Measurements from ENCODE around the gene DPP6. TPM values are rescaled to one million over a fixed set of nuclear protein-coding genes. Genes with fewer than 3 reads are reported as not detected.

The DPP6 gene
- total RNA-seq, 1 donor from 2014 or later, result 1.2 TPM

DNA sequence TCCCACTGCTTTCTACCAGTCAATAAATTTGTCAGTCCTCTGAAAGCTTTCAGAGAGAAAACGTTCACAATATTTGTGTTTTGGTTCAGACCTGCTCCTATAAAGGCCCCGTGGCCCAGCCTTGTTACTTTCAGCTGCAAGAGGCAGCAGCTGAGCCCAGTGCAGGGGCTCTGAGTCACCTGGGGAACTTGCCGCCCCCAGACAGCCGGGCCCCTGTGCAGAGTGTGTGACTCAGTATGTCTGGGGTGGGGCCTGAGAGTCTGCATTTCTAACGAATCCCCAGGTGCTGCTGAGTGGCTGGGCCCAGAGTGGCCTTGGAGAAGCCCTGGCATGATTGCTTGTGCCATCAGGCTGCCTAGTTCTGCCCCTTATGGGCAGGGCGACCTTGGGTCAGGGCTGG is 647.2 kb downstream of the DPP6 start:
- DNase-seq (ENCODE audit: low read depth), result no peak
- H3K4me3 ChIP-seq (ENCODE audit: low read depth, low read length), result no peak overlapping the region
- TF ChIP-seq, protein P1, sequence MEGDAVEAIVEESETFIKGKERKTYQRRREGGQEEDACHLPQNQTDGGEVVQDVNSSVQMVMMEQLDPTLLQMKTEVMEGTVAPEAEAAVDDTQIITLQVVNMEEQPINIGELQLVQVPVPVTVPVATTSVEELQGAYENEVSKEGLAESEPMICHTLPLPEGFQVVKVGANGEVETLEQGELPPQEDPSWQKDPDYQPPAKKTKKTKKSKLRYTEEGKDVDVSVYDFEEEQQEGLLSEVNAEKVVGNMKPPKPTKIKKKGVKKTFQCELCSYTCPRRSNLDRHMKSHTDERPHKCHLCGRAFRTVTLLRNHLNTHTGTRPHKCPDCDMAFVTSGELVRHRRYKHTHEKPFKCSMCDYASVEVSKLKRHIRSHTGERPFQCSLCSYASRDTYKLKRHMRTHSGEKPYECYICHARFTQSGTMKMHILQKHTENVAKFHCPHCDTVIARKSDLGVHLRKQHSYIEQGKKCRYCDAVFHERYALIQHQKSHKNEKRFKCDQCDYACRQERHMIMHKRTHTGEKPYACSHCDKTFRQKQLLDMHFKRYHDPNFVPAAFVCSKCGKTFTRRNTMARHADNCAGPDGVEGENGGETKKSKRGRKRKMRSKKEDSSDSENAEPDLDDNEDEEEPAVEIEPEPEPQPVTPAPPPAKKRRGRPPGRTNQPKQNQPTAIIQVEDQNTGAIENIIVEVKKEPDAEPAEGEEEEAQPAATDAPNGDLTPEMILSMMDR (conservative IDR thresholded peaks at IDR 0.05; ENCODE audit: low read depth, low read length), result no peak

DNA sequence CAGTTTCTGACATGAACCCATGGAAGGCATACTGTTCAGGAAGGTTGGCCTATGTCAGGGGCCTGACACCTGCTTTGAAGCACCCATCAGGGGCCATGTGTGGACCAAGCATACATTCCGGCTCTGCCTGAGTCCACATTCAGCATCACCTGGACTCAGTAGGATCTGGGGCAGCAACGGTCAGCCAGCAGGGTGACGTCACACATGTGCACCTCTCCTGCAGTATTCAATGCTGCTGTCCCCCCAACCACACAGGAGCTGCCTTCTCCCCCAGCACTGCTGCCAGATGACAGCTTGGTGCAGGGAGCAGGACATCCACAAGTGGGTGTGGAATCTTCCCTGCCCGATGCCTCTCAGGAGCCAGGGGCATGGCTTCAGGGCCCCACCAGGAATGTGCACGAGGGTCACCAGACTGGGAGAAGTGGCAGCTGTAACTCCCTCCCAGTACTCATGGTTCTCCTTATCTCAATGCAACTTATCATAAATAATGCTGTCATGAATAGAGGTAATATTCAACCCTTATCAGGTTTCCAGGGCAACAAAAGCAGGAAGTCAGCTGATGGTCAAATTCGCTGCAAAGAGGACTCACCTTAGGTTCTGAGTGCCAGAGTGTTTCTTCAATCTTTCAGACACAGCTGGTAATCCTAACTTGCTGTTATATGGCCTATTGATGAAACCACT is 657.8 kb downstream of the DPP6 start:
- DNase-seq (ENCODE audit: low read depth), result no peak
- H3K4me3 ChIP-seq (ENCODE audit: low read depth, low read length), result no peak overlapping the region
- TF ChIP-seq, protein P1 (conservative IDR thresholded peaks at IDR 0.05; ENCODE audit: low read depth, low read length), result no peak

DNA sequence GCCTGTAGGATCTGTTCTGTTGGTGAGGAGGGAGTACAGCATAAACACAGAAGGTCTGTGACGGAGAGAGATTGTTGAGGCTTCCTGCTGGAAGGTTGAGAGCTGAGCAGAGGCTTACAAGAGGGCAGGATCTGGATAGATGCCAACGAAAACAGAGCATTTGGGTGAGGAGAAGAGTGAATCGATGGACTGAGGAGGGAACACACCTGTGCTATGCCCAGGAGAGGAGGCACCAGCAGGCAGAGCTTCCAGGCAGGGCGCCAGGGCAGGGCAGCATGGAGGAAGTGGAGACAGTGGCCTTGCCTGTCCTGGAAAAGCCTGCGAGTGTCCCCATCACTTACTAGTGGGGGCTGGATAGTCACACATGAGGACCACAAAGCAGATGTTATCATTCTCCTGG is 667.8 kb downstream of the DPP6 start:
- DNase-seq (ENCODE audit: low read depth), result no peak
- no peak overlapping the region for H3K4me3 ChIP-seq (ENCODE audit: low read depth, low read length)
- TF ChIP-seq, protein P1 (conservative IDR thresholded peaks at IDR 0.05; ENCODE audit: low read depth, low read length), result no peak

DNA sequence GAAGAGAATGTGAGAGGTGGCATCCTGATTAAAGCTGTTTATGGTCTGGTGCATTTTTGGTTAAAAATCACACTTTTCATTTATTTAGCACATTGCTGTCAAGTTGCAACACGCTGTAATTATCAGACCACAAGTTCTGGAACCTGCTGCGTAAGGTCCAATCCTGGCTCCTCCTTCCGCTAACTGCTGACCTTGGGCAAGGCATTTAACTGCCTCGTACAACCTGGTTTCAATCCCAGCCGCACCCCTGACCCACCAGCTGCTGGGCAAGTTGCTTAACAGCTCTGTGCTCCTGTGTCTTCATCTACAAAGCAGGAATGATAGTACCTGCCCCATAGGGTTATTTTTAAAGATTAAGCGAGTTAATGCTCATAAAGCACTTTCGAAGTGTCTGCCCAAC is 668.9 kb downstream of the DPP6 start:
- no peak for DNase-seq (ENCODE audit: low read depth)
- TF ChIP-seq, protein P1 (conservative IDR thresholded peaks at IDR 0.05; ENCODE audit: low read depth, low read length), result no peak
- no peak overlapping the region for H3K4me3 ChIP-seq (ENCODE audit: low read depth, low read length)

DNA sequence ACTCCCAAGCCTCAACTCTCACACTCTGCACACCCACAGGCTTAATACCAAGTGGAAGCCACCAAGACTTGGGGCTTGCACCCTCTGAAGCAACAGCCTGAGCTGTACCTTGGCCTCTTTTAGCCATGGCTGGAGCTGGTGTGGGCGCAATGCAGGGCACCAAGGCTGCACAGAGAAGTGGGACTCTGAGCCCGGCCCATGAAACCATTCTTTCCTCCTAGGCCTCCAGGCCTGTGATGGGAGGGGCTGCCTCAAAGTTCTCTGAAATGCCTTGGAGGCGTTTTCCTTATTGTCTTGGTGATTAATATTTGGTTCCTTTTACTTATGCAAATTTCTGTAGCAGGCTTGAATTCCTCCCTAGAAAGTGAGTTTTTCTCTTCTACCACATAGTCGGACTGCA is 674.2 kb downstream of the DPP6 start:
- DNase-seq (ENCODE audit: low read depth), result no peak
- H3K4me3 ChIP-seq (ENCODE audit: low read depth, low read length), result no peak overlapping the region
- TF ChIP-seq, protein P1 (conservative IDR thresholded peaks at IDR 0.05; ENCODE audit: low read depth, low read length), result no peak

DNA sequence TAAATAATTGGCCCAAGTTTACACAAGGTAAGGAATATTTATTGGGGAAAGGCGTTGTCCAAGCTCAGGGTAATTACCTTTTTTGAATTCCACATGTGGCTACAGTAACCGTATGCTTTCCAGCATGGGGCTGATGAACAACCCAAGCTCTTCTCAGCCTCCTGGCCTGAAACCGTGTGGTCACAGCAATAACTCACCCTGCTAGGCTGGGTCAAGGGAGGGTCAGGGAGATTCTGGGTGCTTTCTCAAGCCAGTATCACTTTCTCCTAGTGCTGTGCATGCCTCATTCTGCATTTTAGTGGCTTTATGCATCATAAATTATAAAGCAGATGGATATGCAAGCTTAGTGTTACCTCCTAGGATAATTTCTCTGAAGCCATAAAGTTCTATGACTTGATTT is 676.9 kb downstream of the DPP6 start:
- H3K4me3 ChIP-seq (ENCODE audit: low read depth, low read length), result no peak overlapping the region

More for the DNA sequence above, 676.9 kb downstream of the DPP6 start:
- no peak for DNase-seq (ENCODE audit: low read depth)
- TF ChIP-seq, protein P1 (conservative IDR thresholded peaks at IDR 0.05; ENCODE audit: low read depth, low read length), result no peak
